Hindlimb muscle (tissue), 1 donor: ENCODE results near the gene LRRC51. TPM values are rescaled to one million over a fixed set of nuclear protein-coding genes. Genes with fewer than 3 reads are reported as not detected.

Source experiments
- DNase-seq: peaks from one replicate; pipeline ENCODE4 v3.0.0-alpha.2; 2013
- polyA plus RNA-seq: library from polyadenylated mRNA; unstranded; fragments of 120-200 nt; gene quantifications from one replicate; pipeline ENCODE4 v1.2.1, GENCODE V29; 2013; ENCODE audit not compliant: insufficient read length

LRRC51 gene
- 8.8 TPM for polyA plus RNA-seq

GRCh38 chr11:72080326-72081183 is at the start of gene LRRC51, which contains the start of gene NUMA1:
Gene LRRC51, plus strand, starts transcription at chr11:72080850. Its CDS starts 8,234 bp downstream, at chr11:72089084.
Gene NUMA1, minus strand, starts transcription at chr11:72080542. Its CDS starts 44,599 bp downstream, at chr11:72035943.
- peak; percentile 99 for DNase-seq

GRCh38 chr11:72036687-72037086 is 44.0 kb upstream of the LRRC51 start:
- DNase-seq = no peak

GRCh38 chr11:72037554-72038311 is 42.9 kb upstream of the LRRC51 start:
- DNase-seq = no peak

GRCh38 chr11:72038491-72038890 is 42.2 kb upstream of the LRRC51 start:
- peak; percentile 79 for DNase-seq

GRCh38 chr11:72039031-72039855 is 41.4 kb upstream of the LRRC51 start:
- no peak for DNase-seq

GRCh38 chr11:72039856-72040401 is 40.7 kb upstream of the LRRC51 start:
- no peak for DNase-seq

GRCh38 chr11:72040491-72041363 is 39.9 kb upstream of the LRRC51 start:
- DNase-seq = peak; percentile 97

- DNase-seq = peak; percentile 87
These were observed 39.1 kb upstream of the LRRC51 start for GRCh38 chr11:72041364-72042063.

- no peak for DNase-seq
These were observed 38.4 kb upstream of the LRRC51 start for GRCh38 chr11:72042064-72042745.

GRCh38 chr11:72045849-72046248 is 34.8 kb upstream of the LRRC51 start:
- no peak for DNase-seq

GRCh38 chr11:72048766-72049460 is 31.7 kb upstream of the LRRC51 start:
- no peak for DNase-seq

GRCh38 chr11:72058416-72059034 is 22.1 kb upstream of the LRRC51 start:
- no peak for DNase-seq

GRCh38 chr11:72061739-72062396 is 18.8 kb upstream of the LRRC51 start:
- no peak for DNase-seq

- no peak for DNase-seq
These were observed 13.8 kb upstream of the LRRC51 start for GRCh38 chr11:72066855-72067254.

- no peak for DNase-seq
These were observed 13.4 kb upstream of the LRRC51 start for GRCh38 chr11:72067266-72067665.

GRCh38 chr11:72067676-72068075 is 13.0 kb upstream of the LRRC51 start:
- DNase-seq = no peak

- DNase-seq = no peak
These were observed 11.4 kb upstream of the LRRC51 start for GRCh38 chr11:72069200-72069599.

- DNase-seq = peak; percentile 43
These were observed 10.8 kb upstream of the LRRC51 start for GRCh38 chr11:72069787-72070251.
